Amniotic stem cell (primary cell): ENCODE results near the gene TAS2R20.

Experiments used
- DNase-seq: peaks from one replicate; lab custom pipeline; 2025; lab: John Stamatoyannopoulos, UW

The TAS2R20 gene

DNA sequence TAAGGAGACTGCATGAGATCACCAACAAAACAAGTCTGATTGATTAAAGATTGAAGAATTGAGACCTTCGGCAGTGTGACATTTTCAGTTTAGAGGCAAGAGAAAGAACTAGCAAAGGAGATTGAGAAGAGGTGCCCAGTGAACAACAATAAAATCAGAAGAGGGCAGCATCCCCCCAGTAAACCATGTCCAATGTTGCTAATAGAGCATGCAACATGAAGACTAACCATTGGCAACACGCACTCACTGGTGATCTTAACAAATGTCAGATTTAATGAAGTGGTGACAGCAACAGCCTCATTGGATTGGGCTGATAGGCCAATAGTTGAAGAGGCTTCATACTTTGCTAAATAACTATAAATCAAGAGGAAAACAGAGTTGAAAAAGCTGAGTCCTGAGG, 38.3 kb downstream of the TAS2R20 start:
- no peak for DNase-seq

DNA sequence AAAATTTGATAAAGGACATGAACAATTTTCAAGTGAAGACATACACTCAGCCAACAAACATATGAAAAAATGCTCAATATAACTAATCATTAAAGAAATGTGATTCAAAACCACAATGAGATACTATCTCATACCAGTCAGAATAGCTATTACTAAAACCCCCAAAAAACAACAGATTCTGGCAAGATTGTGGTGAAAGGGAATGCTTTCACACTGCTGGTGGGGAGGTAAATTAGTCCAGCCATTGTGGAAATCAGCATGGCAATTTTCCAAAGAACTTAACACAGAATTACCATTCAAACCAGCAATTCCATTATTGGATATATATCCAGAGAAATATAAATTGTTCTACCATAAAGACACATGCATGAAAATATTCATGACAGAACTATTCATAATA, 40.4 kb downstream of the TAS2R20 start:
- no peak for DNase-seq

DNA sequence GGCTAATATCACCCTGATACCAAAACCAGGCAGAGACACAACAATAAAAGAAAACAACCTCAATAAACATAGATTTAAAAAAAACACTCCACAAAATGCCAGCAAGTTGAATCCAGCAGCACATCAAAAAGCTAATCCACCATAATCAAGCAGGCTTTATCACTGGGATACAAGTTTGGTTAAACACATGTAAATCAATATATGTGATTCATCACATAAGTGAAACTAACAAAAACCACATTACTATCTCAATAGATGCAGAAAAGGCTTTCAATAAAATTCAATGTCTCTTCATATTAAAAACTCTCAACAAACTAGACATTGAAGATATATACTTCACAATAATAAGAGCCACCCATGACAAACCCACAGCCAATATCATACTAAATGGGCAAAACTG, 42.0 kb downstream of the TAS2R20 start:
- no peak for DNase-seq

DNA sequence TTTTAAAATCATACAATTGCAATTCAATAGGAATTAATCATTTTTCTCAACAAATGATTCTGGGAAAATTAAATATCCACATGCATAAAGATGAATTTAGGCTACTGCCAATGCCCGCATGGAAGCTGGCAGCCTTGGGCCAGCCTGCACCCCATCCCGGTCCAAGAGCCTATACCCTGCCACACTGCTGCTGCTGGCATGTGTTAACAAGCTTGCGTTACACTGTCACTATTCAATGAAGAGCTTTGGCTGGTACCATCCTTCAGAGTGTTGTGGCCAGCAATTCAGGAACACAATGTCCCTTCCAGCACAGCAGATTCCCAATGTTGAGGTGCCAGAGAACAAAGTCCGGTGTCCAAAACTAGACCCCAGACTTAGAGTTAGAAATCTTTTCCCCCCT, 45.5 kb downstream of the TAS2R20 start:
- no peak for DNase-seq
